Spleen (tissue), 7 donors: ENCODE data around the gene DPYD.

ENCODE experiments used
- POLR2A ChIP-seq, 3 donors: fragments of 450-650 bp; IDR thresholded peaks; one replicate each; pipeline ENCODE4 v1.5.1; 2017; ENCODE audit warnings: antibody characterized with exemption in 3 of 3, mild to moderate bottlenecking in 1 of 3
- TF ChIP-seq, protein P1 (sequence below), 11 experiments: fragments of 200-600 bp in 7 of 11; fragments of 450-650 bp in 4 of 11; sonication (generic) in 4 of 11; IDR thresholded peaks in 8 of 11; conservative IDR thresholded peaks in 3 of 11; 1 replicate in 7 of 11; 2 replicates in 4 of 11; pipeline versions ENCODE4 v1.4.0 to v1.8.0; 2016 to 2021; ENCODE audit warnings: antibody characterized with exemption in 11 of 11, inconsistent platforms in 4 of 11, mild to moderate bottlenecking in 1 of 11
- donor health status: DM: no; HTN: no; CAD: no; lungs with moderate emphysema.
- donor health status: DM: no; HTN: no; CAD: no.
- donor health status: DM: no; HTN: no; CAD: no.

DNA sequence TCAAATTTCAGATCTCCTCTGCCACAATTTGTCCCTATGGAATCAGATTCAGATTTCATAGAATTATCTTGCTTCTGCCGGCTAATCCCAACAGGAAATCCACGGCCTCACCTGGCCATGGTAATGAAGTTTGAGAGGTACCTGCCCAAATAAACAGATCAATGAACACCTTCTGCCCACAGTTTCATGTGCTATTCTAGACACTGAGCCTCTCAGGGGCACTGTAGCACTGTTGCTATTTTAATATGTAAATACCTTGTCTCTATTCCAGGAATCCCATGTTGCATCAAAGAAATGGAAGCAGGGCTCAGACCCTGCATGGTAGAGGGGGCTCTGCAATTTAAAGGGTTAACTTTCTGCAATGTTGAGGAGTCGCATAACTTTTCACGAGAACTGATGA, 606.1 kb downstream of the DPYD start:
- TF ChIP-seq, protein P1, sequence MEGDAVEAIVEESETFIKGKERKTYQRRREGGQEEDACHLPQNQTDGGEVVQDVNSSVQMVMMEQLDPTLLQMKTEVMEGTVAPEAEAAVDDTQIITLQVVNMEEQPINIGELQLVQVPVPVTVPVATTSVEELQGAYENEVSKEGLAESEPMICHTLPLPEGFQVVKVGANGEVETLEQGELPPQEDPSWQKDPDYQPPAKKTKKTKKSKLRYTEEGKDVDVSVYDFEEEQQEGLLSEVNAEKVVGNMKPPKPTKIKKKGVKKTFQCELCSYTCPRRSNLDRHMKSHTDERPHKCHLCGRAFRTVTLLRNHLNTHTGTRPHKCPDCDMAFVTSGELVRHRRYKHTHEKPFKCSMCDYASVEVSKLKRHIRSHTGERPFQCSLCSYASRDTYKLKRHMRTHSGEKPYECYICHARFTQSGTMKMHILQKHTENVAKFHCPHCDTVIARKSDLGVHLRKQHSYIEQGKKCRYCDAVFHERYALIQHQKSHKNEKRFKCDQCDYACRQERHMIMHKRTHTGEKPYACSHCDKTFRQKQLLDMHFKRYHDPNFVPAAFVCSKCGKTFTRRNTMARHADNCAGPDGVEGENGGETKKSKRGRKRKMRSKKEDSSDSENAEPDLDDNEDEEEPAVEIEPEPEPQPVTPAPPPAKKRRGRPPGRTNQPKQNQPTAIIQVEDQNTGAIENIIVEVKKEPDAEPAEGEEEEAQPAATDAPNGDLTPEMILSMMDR (IDR thresholded peaks at IDR 0.05 in 8 of 11, conservative IDR thresholded peaks at IDR 0.05 in 3 of 11): no peak
- no peak for TF ChIP-seq POLR2A (IDR thresholded peaks at IDR 0.05)
